Tibial nerve (tissue), 4 donors: ENCODE measurements around the gene INF2. TPM values are rescaled to one million over a fixed set of nuclear protein-coding genes. Genes with fewer than 3 reads are reported as not detected.

Experiments used
- DNase-seq, 2 donors: peaks; one replicate each; pipeline ENCODE4 v3.0.0-alpha.2; 2019; ENCODE audit warnings: low spot score in 2 of 2
- H3K27ac ChIP-seq, 4 donors: fragments of 200-600 bp; sonication (generic) in 3 of 4; one replicate each; pipeline ENCODE4 v1.5.1; 2017 to 2019; ENCODE audit warnings: mild to moderate bottlenecking in 1 of 4
- H3K27me3 ChIP-seq, 2 donors: fragments of 200-600 bp; sonication (generic) in 1 of 2; one replicate each; pipeline versions ENCODE4 v1.5.1 to v1.6.0; 2017 to 2019
- H3K36me3 ChIP-seq, 3 donors: fragments of 200-600 bp; sonication (generic); one replicate each; pipeline ENCODE4 v1.5.1; 2018 to 2019
- H3K4me1 ChIP-seq, 4 donors: fragments of 200-600 bp; sonication (generic) in 3 of 4; one replicate each; pipeline ENCODE4 v1.5.1; 2017 to 2019
- H3K4me3 ChIP-seq, 4 donors: fragments of 200-600 bp; sonication (generic) in 3 of 4; one replicate each; pipeline ENCODE4 v1.5.1; 2017 to 2019; ENCODE audit warnings: mild to moderate bottlenecking in 1 of 4, moderate library complexity in 1 of 4
- H3K9me3 ChIP-seq, 4 donors: fragments of 200-600 bp; sonication (generic) in 3 of 4; one replicate each; pipeline ENCODE4 v1.5.1; 2017 to 2019
- EP300 ChIP-seq, 2 donors: sonication (generic); formaldehyde crosslinking; IDR thresholded peaks; one replicate each; pipeline ENCODE4 v1.6.1; 2017; ENCODE audit warnings: antibody characterized with exemption in 2 of 2, mild to moderate bottlenecking in 1 of 2
- POLR2A ChIP-seq, 2 donors: fragments of 450-650 bp; IDR thresholded peaks; one replicate each; pipeline ENCODE4 v1.6.1; 2017; ENCODE audit warnings: antibody characterized with exemption in 2 of 2, mild to moderate bottlenecking in 2 of 2, moderate library complexity in 2 of 2
- WGBS, 2 donors: methylation state at CpG; one replicate each; pipeline ENCODE4 v1.1.5; 2018; 5-methylcytosine and 5-hydroxymethylcytosine counted together
- total RNA-seq, 4 donors: library from RNA; depleted of rRNA; stranded (reverse); fragments of >200 nt; gene quantifications; one replicate each; pipeline ENCODE4 v1.1.0, GENCODE V29; 2016
- TF ChIP-seq, protein P1 (sequence below), 5 experiments: fragments of 200-600 bp in 3 of 5; fragments of 450-650 bp in 2 of 5; sonication (generic) in 3 of 5; IDR thresholded peaks; one replicate each; pipeline ENCODE4 v1.5.1; 2016 to 2019; ENCODE audit warnings: antibody characterized with exemption in 5 of 5, mild to moderate bottlenecking in 3 of 5, moderate library complexity in 2 of 5

Gene INF2
- total RNA-seq, 4 donors from 2014 or later: 217 to 256 (median 239) TPM

DNA sequence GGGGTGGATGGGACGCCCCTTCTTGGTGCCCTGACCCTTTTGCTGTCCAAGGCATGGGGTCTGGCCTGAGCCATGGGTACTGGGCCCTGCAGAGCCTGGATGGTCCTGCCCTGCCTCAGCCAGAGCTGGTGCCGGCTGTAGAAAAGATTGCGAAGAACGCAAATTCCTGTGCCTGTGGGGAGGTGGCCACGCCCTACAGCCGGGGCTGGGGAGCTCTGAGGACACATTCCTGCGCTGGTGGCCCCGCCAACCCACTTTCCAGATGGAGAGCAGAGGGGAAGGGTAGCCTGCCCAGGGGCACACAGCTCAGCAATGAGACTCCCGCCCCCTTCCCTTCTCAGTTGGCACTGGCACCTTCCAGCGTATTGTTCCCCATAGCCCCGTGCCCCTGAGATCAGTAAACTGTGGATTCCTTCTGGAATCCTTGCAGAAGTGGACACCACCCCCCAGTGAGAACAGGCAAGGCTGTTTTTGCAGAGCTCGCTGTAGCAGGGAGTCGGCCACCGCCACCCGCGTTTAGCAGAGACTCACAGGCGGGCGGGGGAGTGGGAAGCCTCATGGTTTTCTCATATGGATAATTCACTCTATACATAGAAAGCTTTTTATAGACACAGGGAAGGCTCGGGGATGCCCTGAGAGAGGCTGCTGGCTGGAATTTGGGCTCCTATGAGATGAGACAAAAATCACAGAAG, 8.6 kb downstream of the INF2 start:
- Histone ChIP-seq H3K27ac (peak overlapping the region; percentile 55 to 99 (median 92)), H3K4me1 (peaks cover 0 to 100% (median 81%) of the 10 kb centered on the region in 4 donors), H3K27me3 (no peaks in the 10 kb centered on the region), H3K9me3 (no peaks in the 10 kb centered on the region), H3K36me3 (peaks cover 0 to 37% (median 6%) of the 10 kb centered on the region in 3 donors), H3K4me3 (peak overlapping the region in 3 of 4 donors; percentile 15 to 50 (median 27))
- DNase-seq: no peak
- 21 to 25% methylated on average over 19 of the region's 19 CpGs for WGBS, 2 donors
- TF ChIP-seq POLR2A (IDR thresholded peaks at IDR 0.05) (no peak), EP300 (IDR thresholded peaks at IDR 0.05) (peak in 1 of 2 donors; percentile 83)
- TF ChIP-seq, protein P1, sequence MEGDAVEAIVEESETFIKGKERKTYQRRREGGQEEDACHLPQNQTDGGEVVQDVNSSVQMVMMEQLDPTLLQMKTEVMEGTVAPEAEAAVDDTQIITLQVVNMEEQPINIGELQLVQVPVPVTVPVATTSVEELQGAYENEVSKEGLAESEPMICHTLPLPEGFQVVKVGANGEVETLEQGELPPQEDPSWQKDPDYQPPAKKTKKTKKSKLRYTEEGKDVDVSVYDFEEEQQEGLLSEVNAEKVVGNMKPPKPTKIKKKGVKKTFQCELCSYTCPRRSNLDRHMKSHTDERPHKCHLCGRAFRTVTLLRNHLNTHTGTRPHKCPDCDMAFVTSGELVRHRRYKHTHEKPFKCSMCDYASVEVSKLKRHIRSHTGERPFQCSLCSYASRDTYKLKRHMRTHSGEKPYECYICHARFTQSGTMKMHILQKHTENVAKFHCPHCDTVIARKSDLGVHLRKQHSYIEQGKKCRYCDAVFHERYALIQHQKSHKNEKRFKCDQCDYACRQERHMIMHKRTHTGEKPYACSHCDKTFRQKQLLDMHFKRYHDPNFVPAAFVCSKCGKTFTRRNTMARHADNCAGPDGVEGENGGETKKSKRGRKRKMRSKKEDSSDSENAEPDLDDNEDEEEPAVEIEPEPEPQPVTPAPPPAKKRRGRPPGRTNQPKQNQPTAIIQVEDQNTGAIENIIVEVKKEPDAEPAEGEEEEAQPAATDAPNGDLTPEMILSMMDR (IDR thresholded peaks at IDR 0.05): peak in 1 of 5 experiments; percentile 21

DNA sequence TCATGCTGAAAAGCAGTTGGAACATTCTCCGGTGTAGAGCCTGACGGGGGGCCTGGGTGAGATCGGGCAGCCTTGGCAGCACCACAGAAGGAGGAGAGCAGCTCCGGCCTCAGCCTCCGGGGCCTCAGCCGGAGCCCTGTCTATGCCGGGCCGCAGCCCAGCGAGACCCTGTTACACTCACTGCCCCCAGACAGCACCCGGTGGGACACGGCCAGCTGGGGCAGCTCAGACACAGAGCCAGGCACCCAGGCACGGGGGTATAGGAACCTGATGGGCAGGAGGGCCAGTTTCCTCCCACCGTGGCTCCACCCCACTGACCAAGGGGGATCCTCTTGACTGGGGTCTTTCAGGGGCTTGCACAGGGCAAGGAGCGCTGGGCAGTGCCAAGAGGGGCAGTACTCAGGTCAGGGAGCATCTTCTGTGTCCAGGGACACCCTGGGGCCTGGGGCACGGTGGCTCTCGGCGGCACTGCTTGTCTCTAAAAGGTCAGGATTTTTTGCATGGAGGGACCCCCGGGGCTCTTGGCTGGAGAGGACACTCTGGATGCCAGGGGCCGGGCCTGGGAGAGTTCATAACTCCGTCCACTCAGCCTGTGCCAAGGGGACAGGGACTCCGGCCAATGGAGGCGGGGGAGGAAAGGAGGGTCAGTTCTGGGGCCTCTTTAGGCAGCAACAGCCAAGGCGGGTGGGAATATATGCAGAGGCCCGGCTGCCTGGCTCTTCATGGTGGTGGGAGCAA, 9.4 kb downstream of the INF2 start:
- peak overlapping the region; percentile 15 to 50 (median 29) for H3K4me3 ChIP-seq
- peak overlapping the region; percentile 28 to 99 (median 72) for H3K27ac ChIP-seq
- 25 to 30% methylated on average over 11 of the region's 24 CpGs for WGBS, 2 donors
- DNase-seq: no peak
- TF ChIP-seq, protein P1 (IDR thresholded peaks at IDR 0.05): peak in 1 of 5 experiments; percentile 12
- no peak for TF ChIP-seq POLR2A (IDR thresholded peaks at IDR 0.05)
- TF ChIP-seq EP300 (IDR thresholded peaks at IDR 0.05): peak in 1 of 2 donors; percentile 48
- H3K9me3 ChIP-seq: no peaks in the 10 kb centered on the region
- peaks cover 0 to 46% (median 12%) of the 10 kb centered on the region in 3 donors for H3K36me3 ChIP-seq
- peaks cover 0 to 100% (median 74%) of the 10 kb centered on the region in 4 donors for H3K4me1 ChIP-seq
- no peaks in the 10 kb centered on the region for H3K27me3 ChIP-seq

DNA sequence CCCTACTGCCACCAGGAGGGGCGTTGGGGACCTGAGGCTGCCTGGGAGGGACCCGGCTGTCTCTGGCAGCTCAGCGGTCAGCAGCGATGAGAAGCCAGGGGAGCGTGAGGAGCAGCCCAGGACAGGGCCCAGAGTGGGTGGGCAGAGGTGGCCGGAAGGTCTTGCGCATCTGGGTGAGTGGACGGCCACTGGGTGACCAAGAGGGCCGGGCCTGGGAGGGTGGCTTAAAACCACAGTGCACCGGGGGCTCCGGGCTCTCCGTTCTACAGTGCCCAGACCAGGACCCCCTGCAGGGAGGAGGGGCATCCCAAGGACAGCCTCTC, 10.0 kb downstream of the INF2 start:
- WGBS, 2 donors: 35 to 57% methylated on average over 12 of the region's 12 CpGs
- Histone ChIP-seq H3K36me3 (peaks cover 0 to 51% (median 17%) of the 10 kb centered on the region in 3 donors), H3K9me3 (no peaks in the 10 kb centered on the region), H3K27ac (peak overlapping the region; percentile 28 to 99 (median 72)), H3K4me3 (peak overlapping the region; percentile 15 to 50 (median 29)), H3K27me3 (no peaks in the 10 kb centered on the region), H3K4me1 (peaks cover 0 to 96% (median 68%) of the 10 kb centered on the region in 4 donors)
- TF ChIP-seq POLR2A (IDR thresholded peaks at IDR 0.05): no peak
- peak in 1 of 2 donors; percentile 3 for TF ChIP-seq EP300 (IDR thresholded peaks at IDR 0.05)
- no peak for DNase-seq

DNA sequence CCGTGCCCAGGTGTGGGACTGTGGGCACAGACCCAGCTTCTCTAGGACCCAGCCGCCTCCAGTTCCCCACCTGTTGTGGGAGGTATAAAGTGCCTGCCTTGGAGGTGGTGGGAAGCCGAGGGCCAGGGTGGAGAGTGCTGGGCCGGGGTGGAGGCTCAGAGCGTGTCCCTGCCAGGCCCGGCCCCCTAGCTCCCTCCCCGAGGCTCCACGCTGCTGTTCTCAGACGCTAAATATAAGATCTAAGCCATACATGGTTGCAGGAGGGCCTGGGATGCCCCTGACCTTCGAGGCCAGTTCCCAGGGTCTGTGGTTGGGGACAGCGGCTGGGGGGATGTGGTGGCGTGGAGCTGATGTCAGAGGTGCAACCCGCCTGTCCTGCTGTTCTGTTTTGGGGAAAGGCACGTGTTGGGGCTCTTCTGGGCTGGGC, 10.8 kb downstream of the INF2 start:
- Histone ChIP-seq H3K4me1 (peaks cover 0 to 88% (median 60%) of the 10 kb centered on the region in 4 donors), H3K36me3 (peaks cover 0 to 59% (median 19%) of the 10 kb centered on the region in 3 donors)

DNA sequence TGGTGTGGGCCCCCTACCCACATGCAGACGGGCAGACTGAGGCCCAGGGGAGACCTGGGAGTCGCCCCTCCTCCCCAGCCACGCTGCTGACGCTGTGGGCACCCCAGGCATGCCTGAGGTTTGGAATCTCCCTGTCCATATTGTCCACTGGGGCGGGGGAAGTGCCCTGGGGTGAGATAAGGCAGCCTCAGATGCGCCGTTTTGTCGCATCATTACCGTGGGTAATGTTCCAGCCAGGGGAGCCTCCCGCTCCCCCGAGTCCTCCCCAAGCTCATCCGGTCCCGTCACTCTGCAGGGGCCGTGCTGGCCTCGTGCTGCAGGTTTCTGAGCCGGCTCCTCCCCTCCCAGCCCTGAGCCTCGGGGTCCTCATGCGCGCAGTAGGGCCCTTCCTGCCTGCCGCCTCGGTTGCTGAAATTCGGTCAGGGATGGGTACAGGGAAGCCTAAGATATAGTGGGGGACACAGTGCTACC, 11.4 kb downstream of the INF2 start:
- DNase-seq: no peak
- no peaks in the 10 kb centered on the region for H3K9me3 ChIP-seq
- WGBS, 2 donors: 43 to 57% methylated on average over 19 to 21 of the region's 22 CpGs
- no peak for TF ChIP-seq POLR2A (IDR thresholded peaks at IDR 0.05)
- TF ChIP-seq, protein P1 (IDR thresholded peaks at IDR 0.05): no peak
- TF ChIP-seq EP300 (IDR thresholded peaks at IDR 0.05): no peak
- peaks cover 0 to 88% (median 54%) of the 10 kb centered on the region in 4 donors for H3K4me1 ChIP-seq
- peak overlapping the region in 2 of 4 donors; percentile 15 to 50 for H3K4me3 ChIP-seq
- peaks cover 0 to 62% (median 21%) of the 10 kb centered on the region in 3 donors for H3K36me3 ChIP-seq
- no peaks in the 10 kb centered on the region for H3K27me3 ChIP-seq
- H3K27ac ChIP-seq: peak overlapping the region; percentile 28 to 99 (median 72)

More for the DNA sequence above, 10.8 kb downstream of the INF2 start:
- Histone ChIP-seq H3K27ac (peak overlapping the region; percentile 28 to 99 (median 72)), H3K9me3 (no peaks in the 10 kb centered on the region), H3K4me3 (peak overlapping the region; percentile 15 to 50 (median 29)), H3K27me3 (no peaks in the 10 kb centered on the region)
- 36 to 38% methylated on average over 10 to 12 of the region's 14 CpGs for WGBS, 2 donors
- no peak for DNase-seq
- TF ChIP-seq POLR2A (IDR thresholded peaks at IDR 0.05) (no peak), EP300 (IDR thresholded peaks at IDR 0.05) (no peak)
- TF ChIP-seq, protein P1 (IDR thresholded peaks at IDR 0.05): no peak
